HG03196 (cell line): ENCODE data around the gene XDH.

Source experiments
- ATAC-seq: cut with Tn5 transposase; IDR thresholded peaks from one replicate; pipeline ENCODE4 v1.9.1; 2021; ENCODE audit not compliant: unreplicated experiment

XDH gene

DNA sequence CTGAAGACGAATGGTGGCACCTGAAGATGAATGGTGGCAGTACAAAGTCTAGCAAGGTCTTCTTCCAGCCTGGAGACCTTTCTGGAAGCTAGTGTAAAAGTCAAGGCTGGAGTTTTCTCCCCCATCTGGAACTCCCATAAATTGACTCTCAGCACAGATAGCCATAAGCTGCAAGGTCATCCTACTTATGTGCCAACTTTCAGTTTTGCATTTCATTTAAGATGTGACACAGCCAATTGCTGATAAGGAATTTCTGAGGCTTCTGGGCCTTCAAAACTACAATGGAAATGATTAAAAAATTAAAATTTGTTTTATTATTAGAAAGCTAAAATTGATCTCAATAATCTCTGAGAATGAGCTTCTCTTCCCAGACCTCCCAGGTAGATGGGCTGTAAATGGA, 10.2 kb downstream of the XDH start:
- no peak for ATAC-seq

DNA sequence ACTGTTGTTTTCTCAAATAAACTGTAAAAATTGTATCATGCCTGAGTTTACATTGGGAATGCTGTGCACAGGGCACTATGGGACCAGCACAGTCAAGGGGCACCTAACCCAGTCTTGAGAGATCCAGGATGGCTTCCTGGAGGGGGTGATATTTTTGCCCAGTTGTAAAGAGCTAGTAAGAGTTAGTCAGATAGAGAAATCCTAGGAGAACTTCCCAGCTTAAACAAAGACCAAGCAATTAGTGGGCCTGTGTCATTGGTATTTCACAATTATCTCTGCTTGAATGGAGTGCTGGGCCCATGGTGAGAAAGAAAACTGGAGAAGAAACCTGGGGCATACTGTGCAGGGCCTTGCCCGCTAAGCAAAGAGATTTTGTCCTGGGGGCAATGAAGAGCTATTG, 12.2 kb downstream of the XDH start:
- ATAC-seq = no peak

DNA sequence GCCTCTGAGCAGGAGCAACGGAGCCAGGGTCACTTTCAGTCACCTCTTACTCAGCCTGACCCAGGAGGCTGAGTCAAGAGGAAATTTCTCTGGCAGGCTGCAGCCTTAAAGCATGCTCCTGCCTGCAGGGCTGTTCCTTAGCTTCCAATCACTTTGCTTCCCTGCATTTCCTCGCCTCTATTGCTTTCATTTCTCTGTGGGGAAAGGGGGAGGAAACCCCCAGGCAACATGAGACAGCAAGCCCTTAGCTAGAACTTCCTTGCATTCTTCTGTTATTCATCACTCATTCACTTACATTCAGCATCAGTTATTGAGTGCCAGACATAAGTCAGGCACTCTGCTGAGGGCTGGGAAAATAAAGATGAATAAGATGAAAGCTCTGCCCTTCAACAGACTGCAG, 13.0 kb downstream of the XDH start:
- no peak for ATAC-seq

DNA sequence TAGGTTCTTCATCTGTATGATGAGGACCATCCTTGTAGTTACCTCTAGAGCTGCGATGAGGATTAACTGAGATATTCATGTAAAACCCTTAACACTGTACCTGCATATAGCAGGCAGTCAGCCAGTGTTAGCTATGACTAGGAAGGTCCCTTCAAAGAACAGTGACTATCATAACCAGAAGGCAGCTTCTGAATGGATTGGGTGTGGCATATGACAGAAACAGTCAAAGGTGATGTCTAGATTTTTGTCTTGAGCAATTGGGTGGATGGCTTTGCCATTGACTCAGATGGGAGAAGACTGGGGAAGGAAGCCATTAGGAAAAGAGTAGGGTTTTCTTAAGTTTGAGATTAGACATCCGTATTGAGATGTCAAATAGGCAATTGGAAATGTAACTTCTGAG, 15.7 kb downstream of the XDH start:
- ATAC-seq = no peak

DNA sequence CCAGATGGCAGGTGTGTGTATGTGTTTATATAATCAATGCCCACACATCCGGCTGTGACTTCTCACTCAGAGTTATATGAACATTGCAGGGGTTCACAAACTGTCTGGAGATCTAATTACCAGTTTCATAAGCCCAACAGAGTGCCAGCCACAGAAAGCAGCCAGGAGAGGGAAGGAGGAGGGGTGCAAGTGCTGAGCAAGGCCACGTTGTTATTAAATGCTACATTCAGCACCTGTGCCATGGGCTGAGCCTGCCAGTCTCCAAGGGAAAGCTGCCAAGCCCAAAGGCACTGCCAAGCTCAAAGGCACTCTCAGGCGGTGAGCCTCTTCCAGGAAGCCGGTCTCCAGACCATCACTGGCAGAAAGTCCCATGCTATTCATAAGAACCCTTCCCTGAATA, 17.4 kb downstream of the XDH start:
- ATAC-seq = no peak

DNA sequence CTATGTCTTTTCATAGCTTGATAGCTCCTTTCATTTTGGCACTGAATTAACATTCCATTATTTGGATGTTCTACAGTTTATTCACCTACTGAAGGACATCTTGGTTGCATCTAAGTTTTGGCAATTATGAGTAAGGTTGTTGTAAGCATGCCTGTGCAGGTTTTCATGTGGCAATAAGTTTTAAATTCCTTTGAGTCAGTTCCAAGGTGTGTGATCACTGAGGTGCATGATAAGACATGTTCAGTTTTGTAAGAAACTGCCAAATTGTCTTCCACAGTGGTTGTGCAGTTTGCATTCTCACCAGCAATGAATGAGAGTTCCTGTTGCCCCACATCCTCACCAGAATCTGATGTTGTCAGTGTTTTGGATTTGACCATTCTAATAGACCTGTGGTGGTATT, 24.2 kb downstream of the XDH start:
- no peak for ATAC-seq

DNA sequence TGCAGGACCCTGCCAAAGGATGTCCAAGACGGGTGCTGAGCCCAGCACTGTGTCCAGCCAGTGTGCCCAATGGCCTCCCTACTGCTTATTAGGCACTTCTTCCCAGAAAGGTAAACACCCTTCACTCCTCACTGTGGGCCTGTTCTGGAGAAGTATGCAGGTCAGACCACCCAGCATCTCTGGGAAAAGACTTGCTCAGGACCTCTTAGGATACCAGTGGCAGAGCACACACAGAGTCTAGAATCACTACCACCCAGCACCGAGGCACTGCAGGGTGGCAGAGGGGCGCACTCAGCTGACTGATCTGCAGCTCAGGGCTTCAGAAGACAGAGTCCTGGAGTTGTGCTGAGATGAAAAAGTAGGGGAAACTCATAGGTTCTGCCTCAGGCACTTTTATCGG, 25.8 kb downstream of the XDH start:
- no peak for ATAC-seq

DNA sequence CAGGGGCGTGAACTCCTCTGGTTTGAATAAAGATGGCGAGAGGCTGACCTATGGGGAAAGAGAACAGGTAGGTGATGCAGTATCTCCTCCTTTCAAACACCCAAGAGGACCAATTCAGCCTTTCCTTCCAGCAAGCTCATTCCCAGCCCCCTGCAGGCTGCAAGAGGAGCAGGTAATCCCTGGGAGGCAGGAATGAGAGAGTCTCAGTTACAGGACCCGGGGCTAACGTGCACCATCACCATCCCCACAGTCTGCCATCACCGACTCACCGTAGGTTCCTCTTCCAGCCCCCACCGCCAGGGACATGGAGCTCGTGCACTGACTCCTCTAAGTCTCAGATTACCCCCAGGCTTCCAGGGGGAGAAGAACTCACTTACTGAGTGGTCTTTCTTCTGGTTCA, 26.7 kb downstream of the XDH start:
- no peak for ATAC-seq

DNA sequence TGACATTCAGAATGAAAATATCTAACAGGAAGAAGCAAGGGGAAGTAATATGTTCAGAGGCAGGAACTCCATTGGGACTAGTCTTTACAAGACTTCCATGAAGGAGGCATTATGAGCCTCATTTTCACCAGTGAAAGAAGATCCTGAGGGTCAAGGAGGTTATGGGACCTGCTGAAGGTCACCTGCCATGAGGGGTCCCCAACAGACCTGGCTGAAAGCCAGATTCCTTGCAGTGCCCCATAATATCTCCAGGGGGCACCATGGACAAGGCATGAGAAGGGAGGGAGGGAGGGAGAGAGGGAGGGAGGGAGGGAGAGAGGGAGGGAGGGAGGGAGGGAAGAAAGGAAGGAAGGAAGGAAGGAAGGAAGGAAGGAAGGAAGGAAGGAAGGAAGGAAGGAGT, 27.9 kb downstream of the XDH start:
- no peak for ATAC-seq

DNA sequence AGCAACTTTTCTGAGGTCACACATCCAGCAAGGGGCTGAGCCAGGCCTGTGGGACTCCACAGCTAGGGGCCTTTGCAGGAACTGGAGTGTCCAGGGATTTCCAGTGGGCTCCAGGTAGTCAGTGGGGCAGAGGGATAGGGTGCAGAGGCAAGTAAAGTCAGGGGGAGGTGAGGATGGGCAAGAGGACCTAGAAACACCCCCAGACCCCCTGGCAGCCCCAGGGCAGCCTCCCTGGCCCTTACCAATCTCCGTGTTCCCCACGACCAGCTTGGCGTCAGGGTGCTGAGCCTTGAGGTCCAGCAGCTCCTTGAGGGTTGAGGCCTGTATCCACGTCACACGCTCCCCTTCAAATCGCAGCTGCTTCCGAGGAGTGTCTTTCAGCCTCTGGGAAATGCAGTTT, 28.4 kb downstream of the XDH start:
- no peak for ATAC-seq

DNA sequence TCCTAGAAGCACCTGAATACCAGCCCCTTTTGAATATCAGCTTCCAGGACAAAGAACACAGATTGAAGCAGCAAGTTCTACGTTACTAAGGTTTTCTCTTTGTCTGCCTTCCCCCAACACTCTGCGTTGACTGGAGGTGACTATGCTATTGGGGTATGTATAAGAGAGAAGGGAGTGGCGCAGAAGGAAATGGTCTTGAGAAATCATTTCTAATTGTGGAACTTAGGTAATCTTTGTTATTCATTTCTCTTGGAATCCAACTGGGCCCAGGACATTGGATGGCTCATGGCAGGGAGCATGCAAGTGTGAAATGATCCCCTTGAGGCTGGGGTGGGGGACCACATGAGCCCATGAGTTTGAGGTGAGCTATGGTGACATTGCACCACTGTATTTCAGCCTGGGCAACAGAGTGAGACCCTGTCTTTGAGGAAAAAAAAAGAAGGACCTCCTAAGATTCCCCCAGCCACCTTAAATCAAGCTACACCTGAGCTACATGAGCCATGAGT, 29.7 kb downstream of the XDH start:
- ATAC-seq = no peak

DNA sequence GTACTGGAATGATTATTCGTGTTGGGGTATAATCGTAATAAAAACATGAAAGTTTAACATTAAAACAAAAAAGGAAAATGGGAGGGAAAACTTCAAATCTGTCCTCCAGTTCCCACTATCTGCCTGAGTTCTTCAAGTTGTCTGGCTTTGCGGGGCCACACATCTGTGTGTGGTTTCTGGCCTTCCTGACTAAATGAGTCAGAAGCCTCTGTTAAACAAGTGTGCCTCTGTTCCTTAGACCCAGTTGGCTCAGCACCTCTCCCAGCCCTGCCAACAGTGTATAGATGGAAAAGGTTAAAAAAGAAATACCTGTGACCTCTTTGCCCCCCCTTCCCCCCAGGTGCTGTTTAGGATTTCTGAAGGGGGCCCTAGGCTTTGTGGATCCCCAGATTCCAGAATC, 30.2 kb downstream of the XDH start:
- no peak for ATAC-seq

DNA sequence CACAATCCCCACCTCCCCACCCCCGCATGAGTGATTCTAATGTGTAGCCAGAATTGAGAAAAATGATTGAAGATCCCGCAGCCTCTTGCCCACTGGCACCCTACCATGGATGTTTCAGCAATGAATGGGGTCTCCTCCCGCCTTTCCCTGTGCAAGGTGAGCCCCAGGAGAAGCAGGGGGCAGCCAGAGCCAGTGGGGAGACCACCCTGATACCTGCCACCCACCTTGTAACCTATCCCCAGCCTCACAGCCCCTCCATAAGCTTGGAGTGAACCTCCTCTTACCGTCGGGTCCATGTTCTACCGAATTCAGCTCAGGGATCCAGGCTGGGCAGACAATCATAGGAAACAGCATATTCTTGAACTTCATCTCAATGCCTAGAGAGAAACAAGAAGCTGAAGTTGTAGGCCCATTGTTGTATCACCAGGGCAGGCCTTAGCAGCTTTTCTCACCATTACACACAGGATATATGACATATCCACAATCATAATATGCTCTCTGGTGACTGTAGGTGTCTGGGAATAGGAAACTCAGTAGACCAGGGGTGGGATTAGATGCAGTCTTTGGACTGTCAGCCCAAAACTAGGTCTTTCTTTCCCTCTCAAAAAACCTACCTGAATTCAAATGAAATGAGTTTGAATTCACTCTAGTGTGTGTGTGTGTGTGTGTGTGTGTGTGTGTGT, 30.9 kb downstream of the XDH start:
- no peak for ATAC-seq

DNA sequence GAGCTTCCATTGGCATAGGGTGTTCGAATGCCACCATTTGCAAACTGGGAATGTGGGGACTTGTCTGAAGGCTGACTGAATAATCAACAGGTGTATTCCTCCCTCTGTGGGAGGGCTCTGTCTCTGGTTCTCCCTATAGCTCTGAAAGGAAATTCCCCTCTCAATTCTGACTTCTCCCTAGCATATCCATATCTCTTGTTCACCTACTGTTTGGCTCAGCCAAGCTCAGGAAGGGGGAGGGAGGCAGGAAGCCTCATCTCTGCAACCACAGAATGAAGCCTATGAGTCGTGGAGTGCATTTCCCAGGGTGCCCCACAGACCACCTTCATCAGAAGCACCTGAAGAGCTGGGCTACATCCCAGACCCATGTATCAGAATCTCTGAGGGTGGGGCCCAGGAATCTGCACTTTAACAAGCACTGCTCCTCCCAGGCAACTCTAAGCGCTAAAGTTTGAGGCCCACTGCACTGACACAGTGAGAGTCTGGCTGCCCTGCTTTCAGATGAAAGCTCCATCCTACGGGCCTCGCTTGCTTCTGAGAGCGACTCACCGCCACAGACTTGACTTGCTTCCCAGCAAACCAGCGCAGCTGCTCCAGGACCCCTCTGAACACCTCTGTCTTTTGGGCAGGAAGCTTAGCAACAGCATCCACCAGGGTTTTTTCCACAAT, 32.0 kb downstream of the XDH start:
- no peak for ATAC-seq

DNA sequence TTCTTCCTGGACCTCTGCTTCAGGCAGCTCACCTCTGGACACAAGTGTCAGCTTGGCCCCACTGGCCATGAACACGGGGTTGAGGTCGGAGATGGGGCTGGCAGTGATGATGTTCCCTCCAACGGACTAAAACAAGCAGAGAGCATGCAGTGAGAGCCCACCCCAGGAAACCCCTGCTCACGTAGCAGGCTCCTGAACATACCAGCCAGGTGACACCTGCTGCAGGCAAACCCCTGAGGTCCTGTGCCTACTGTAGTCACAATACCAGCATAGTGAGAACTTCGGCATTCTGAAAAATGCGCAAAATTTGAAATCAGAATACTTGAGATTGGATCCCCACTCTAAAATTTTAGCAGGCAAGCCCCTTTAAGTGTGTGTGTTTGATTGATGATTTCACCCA, 32.9 kb downstream of the XDH start:
- ATAC-seq = no peak

DNA sequence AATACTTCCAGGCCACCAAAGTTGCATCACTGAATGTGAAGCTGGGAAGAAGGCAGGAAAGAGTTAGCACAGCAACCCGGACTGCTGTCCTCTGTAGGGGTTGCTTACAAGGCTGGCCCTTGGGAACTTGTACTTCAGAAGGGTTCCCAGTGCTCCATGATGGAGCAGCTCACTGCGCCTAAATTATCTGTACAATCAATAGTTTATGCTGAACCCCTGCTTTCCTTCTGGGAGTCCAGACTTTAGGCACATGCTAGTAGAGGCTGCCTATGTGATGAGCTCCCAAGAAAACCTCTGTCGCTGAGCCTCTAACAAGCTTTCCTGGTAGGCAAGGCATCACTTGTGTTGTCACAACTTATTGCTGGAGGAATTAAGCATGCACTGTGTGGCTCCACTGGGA, 34.3 kb downstream of the XDH start:
- no peak for ATAC-seq

DNA sequence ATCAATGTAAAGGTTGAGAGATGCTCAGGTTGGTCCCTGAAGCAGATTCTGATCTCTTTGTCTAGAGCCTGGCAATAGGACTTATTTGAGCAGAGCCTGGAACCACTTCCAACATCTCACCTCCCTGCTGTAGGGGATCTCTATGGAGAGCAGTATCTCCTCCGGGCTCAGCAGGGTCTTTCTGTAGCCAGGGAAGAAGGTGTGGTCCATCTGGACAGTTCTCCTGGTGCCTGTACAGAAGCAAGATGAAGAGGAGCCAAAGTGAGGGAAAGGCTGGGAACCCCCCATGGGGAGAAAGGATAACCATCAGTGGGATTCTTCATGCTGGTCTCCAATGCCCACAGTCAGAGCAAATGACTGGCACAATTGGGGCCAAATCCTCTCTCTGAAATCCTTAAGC, 34.8 kb downstream of the XDH start:
- ATAC-seq = no peak

DNA sequence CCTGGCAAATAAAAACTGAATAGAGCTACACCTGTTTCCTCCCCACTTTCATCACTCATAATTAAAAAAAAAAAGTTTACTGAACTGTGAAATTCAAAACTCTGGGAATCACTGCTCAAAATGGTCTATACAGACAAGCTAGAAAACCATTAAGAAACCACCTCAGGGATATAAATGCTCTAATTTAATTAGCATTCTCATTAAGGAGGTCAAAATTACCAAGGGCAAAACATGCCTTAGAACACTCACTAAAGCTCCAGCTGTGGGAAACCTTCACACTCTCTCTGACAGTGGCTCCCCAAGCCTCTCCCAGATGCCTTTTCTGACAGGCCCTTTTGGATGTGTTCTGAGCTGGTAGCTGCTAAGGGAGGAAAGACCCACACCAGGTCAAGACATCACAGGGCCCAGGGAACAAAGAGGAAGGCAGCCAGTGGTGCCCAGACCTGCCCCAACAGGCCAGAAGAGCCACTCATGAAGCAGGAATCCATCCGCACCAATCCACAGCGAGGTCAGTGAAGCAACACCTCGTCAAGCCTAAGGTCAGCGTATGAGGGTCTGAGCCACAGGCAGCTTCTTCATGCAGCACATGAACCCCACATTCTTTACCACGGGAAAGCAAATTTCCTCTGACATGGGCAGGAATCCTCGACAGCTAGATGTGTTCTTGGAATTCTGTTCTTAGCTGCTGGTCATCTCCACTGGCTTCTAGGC, 35.6 kb downstream of the XDH start:
- no peak for ATAC-seq

DNA sequence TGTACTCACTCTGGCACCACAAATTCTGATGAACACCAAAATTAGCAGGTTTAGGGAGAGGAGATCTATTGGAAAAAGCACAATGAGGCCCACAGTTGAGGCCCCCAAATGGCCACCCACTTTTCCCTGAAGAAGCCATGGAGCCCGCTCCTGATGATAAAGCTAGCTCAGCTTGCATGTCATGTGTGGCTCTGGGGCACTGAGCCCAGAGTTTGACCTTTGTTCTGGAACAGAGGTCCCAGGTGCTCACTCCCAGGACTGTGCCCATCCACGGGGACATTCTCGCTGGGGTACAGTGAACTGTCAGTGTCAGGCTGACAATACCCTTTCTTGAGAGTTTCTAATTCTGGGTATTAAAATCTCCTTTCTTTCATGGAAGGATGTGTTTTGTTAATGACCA, 36.2 kb downstream of the XDH start:
- no peak for ATAC-seq

DNA sequence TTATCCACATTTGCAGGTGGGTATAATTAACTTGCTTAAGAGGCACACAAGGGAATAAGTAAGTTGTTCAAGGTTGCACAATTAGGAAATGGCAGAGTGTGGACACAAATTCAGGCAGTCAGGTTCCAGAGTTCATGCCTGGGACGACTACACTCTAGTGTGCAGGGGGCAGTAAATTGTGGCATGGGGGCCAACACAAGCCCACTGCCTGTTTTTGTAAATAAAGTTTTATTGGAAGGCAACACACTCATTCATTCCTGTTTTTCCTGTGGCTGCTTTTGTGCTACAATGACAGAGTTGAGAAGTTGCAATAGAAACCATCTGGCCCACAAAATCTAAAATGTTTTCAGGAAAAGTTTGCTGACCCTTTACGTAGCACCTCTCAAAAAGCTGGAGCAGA, 41.4 kb downstream of the XDH start:
- ATAC-seq = no peak

DNA sequence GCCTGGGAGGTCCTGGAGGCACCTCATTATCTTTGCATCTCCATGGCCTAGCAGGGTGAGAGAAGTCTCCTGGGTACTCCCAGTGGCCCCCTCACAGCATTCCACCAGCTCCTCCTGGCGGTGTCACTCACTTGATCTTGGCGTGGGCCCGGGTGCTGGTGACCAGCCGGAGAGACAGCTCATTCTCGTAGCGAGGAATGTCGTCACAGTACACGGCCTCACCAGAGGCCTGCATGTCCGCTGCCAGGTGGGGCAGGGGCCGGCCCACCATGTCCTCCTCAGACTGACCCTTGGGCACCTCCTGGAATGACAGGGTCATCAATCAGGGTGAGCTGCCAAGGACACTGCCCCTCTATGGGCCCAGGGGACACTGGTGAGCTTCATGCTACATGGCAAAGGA, 42.4 kb downstream of the XDH start:
- ATAC-seq = no peak

DNA sequence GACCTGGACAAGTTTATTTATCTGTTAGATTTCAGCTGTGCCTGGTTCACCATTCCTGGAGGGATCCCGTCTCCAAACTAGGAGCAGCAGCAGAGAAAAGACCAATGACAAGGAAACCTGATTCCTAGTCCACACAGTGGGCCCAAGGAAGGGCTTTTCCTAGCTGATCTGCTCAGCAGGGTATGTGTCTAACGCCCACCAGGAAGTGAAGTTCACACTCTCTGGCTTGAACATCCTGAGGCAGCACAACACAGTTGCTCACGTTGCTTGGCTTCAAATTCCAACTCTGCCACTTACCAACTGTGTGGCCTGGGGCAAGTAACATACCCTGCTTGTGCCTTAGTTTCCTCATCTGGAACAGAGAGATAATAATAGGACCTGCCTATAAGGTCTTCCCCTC, 42.9 kb downstream of the XDH start:
- ATAC-seq = no peak
